ENCODE data around the gene CHCHD3.

DNA sequence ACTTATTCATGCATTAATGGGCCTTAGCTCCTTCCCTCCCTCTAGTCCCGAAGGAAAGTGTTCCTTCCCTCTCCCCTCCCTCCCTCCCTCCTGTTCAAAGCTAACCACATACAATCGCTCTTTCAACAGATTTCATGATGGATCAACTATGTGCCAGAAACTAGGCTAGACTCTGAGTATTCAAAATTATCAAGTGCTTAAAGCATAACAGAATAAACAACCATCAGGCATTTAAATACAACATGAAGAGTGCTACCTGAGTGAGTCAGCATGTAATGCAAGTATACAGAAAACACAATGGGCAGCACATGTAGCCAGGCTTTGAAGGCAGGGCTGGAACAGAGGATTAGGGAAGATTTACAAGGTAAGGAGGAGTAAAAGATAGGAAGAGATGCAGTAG is 11.3 kb downstream of the CHCHD3 start:
- no peak for TF ChIP-seq CTCF (IDR thresholded peaks at IDR 0.05; ENCODE audit: low read depth, low read length)
- no peak for TF ChIP-seq EZH2phosphoT487 (IDR thresholded peaks at IDR 0.05; ENCODE audit: low read depth)
